ENCODE results near the gene MMP25. TPM values are rescaled to one million over a fixed set of nuclear protein-coding genes. Genes with fewer than 3 reads are reported as not detected.

Gene MMP25
- total RNA-seq, 4 donors from 2014 or later: 0.57 TPM; not detected in 3

GRCh38 chr16:3022684-3023414, 23.5 kb upstream of the MMP25 start:
- no peak for TF ChIP-seq CTCF (IDR thresholded peaks at IDR 0.05; ENCODE audit: low read depth)

GRCh38 chr16:3023415-3023668, 23.0 kb upstream of the MMP25 start:
- no peak for TF ChIP-seq CTCF (IDR thresholded peaks at IDR 0.05; ENCODE audit: low read depth)

- TF ChIP-seq CTCF (IDR thresholded peaks at IDR 0.05; ENCODE audit: low read depth): no peak
Measured at GRCh38 chr16:3023669-3024478, 22.5 kb upstream of the MMP25 start, which contains the start of the genes HCFC1R1 and THOC6. Gene HCFC1R1 (minus strand): TSS chr16:3023942. CDS start chr16:3023941, 1 bp downstream. Gene THOC6 (plus strand): TSS chr16:3024035. CDS start chr16:3024327, 292 bp downstream.

- no peak for TF ChIP-seq CTCF (IDR thresholded peaks at IDR 0.05; ENCODE audit: low read depth)
Measured at GRCh38 chr16:3025032-3026002, 21.0 kb upstream of the MMP25 start.

GRCh38 chr16:3026003-3026378, 20.4 kb upstream of the MMP25 start:
- TF ChIP-seq CTCF (IDR thresholded peaks at IDR 0.05; ENCODE audit: low read depth): no peak

- TF ChIP-seq CTCF (IDR thresholded peaks at IDR 0.05; ENCODE audit: low read depth): no peak
Measured at GRCh38 chr16:3026609-3027488, 19.5 kb upstream of the MMP25 start.
